HT-29 (cell line): ENCODE measurements around the gene DBNDD2. TPM values are rescaled to one million over a fixed set of nuclear protein-coding genes. Genes with fewer than 3 reads are reported as not detected.
A peak's percentile ranks its signal among the peaks of the same experiment; 100 is the strongest.

ENCODE experiments used
- DNase-seq: peaks from one replicate; pipeline ENCODE4 v3.0.0-alpha.2; 2015; ENCODE audit warnings: low spot score
- total RNA-seq: library from RNA; depleted of rRNA; stranded (reverse); fragments of >200 nt; shearing (Covaris generic); gene quantifications from 2 replicates; pipeline ENCODE4 v1.2.3, GENCODE V29; 2014; rRNA removed

Gene DBNDD2
- total RNA-seq: 66.6 and 84.8 TPM in 2 replicates

- DNase-seq: no peak
Observed at GRCh38 chr20:45407783-45408645, at the start of gene DBNDD2. Gene DBNDD2 (plus strand): TSS chr20:45408289. CDS start chr20:45408468, 179 bp downstream.

DNA sequence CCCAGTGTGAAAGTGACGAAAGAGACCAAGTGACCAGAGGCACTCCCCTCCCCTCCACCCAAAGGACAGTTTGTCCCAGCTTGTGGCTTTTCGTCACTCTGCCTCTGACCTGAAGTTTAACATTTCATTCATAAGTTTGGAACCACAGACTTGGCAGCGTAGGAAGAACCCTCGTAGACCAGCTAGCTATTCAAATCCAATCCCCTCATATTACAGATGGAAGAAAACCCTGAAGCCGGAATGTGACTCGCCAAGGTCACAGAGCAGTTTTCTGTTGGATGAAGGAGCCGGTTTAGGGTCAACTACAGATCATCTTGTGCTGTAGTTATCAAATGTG, 49.1 kb upstream of the DBNDD2 start:
- no peak for DNase-seq

DNA sequence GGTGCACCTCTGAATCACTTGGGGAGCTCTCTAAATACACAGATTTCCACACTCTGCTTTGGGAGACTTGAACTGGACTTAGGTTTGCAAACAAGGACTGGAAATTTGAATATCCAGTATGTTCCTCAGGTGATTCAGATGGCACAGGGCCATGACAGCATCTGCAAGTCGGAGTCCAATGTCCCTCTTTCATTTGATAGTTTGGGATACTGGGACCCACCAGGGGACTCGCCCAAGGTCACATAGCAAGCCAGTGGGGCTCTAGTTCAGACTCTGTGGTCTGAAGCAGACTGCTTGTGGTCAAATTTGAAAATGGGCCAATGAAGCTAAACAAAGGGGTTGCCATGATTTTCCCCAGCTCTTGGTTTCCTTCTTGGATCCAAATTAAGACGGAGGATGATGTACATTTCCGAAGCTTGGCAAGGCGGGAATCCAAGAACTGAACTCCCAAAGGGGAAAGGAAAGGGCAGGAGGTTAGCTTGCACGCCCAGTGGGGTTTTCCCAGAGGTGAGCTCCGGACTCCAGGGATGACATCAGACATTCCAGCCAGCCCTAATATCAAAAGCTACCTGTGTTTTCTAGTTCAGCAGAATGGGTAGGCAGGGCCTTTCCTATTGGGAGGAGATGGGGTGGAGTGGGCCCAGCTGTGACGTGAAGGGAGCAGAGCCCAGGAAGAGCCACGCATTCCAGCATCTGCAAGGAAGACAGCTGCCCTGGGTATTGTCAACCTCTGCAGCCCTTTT, 48.5 kb upstream of the DBNDD2 start:
- peak; percentile 80 for DNase-seq

DNA sequence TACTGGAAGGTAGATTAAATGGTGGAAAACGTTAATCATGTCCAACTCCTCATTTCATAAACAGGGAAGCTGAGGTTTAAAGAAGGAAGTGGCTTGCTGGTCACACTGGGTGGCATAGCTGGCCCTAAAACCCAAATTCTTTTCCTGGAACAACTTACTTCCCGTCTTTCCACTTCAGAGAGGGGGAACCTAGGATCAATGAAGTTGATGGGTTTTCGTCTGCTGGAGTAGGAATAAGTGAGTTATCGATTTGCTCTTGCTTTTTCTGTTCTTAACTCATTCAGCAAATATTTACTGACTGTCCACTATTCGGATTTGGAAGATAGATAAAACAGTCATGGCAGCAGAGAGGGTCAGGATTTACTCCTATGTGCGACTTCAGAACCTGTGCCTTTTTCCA, 46.3 kb upstream of the DBNDD2 start:
- DNase-seq: no peak

DNA sequence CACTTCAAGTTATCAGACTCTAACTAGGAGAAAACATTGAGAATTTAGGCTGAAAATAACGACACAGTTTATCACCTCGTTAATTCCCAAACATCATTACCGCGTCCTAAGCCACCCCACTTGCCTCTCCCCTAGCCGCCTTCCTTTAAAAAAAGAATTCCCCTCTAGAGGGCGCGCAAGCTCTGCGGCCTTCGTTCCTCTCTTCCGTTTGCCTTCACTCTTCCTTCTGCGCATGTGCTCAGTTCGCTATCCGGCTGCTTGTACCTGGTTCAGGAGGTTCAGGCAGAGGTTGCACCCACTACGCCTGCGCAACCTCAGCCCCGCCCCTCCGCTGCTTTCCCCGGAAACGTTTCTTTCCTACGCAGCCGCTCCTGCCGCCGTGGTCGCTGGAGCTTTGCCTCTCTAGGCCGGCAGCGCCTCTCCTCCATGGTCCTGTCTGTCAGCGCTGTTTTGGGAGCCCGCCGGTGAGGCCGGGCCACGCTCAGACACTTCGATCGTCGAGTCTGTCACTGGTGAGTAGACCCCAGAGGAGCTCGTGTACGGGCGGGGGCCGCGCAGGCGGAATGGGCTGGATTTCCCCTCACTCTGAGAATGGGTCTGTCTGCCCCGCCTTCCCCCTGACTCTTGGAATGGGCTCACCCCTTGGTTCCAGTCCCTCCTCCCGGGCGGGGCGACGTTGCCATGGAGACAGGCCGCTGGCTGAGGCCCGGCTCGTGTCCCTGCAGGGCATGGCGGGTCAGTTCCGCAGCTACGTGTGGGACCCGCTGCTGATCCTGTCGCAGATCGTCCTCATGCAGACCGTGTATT, 45.1 kb upstream of the DBNDD2 start, which contains the start of gene SYS1:
Gene SYS1 (plus strand): TSS at position 353 of the 807 bp plus-strand sequence. CDS start 376 bp downstream, at position 729.
- DNase-seq: peak; percentile 100

DNA sequence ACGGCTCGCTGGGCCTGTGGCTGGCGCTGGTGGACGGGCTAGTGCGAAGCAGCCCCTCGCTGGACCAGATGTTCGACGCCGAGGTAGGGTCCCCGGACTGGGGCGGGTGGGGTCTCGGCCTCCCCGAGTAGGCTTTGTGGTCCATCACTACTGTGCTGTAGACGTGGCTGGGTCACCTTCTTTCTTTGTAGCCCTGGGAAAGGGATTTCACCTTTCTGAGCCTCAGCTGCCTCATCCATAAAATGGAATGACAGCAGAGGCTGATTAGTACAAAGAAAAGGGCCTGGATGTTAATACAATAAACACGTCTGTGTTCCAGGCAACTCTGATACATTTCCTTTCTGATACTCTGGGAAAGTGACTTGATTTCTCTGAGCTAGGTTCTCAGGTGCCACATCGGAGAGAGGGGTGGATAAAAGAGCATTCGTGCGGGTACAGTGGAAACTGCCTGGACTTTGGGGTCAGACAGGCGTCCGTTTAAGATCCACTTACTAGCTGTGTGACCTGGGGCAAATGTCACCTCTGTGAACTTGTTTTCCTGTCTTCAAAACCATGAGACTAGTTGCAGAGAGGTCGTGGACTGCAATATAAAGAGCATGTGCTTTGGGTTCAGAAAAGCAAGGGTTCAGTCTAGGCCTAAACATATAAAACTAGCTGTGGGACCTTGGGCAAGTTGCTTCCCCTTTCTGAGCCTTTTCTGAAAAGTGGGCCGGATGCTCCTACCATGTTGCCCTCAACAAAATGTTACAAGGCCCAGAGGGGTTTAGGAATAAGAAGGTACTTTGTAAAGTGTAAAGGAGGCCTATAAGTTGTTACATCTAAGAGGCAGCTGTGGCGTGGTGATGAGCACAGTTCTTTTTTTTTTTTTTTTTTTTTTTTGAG, 44.2 kb upstream of the DBNDD2 start:
- no peak for DNase-seq

GRCh38 chr20:45365444-45365970, 42.6 kb upstream of the DBNDD2 start:
- DNase-seq: no peak

DNA sequence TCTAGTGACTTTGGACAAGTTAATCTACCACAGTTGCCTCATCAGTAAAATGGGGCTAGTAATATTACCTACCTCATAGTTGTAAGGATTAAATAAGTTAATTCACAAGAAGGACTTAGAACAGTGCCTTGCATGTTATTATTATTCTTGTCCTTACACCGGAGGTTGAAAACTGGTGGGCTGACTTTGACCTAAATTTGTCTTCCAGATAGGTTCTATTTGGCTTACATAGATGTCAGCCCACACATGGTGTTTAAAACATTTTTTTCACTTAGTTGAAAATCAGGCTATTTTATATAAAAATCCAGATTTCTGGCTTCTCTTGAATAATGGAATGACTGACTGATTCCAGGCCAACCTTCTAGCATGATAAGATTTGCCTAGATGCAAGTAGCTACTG, 41.9 kb upstream of the DBNDD2 start:
- DNase-seq: no peak

DNA sequence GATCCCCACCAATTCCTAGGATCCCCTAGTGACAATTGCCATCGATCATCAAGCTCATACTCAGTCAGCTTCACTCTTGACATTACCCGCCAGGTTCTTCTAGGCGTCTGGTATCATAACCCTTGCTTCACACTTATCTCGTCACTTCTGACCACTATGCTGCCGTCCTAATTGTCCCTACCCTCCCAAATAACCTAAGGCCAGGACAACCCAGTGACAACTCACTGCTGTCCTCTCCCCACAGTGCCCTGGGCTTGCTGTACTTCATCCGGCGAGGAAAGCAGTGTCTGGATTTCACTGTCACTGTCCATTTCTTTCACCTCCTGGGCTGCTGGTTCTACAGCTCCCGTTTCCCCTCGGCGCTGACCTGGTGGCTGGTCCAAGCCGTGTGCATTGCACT, 41.5 kb upstream of the DBNDD2 start:
- DNase-seq: no peak

GRCh38 chr20:45367126-45367525, 41.0 kb upstream of the DBNDD2 start:
- DNase-seq: no peak

- DNase-seq: no peak
Observed at GRCh38 chr20:45368221-45368980, 39.7 kb upstream of the DBNDD2 start.

- DNase-seq: no peak
Observed at GRCh38 chr20:45370571-45371160, 37.4 kb upstream of the DBNDD2 start.

DNA sequence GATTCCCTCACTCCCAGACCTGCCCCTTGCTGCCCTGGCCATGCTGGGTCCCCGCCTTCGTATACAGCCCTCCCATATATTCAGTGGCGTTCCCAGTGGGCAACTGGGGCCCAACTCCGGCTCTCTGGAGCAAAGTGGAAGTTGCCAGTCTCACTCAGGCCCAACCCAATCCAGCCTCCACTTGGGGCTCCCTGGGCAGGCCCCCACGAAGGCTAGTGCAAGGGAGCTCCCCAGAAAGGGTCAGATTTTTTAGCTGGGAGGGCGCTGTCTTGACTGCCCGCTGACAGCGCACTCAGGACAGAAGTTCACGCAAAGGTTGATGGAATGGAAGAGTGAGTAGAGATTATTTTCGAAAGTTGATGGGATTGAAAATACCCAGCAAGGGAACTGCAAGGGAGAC, 35.8 kb upstream of the DBNDD2 start:
- DNase-seq: no peak

GRCh38 chr20:45372646-45373352, 35.3 kb upstream of the DBNDD2 start:
- DNase-seq: no peak

DNA sequence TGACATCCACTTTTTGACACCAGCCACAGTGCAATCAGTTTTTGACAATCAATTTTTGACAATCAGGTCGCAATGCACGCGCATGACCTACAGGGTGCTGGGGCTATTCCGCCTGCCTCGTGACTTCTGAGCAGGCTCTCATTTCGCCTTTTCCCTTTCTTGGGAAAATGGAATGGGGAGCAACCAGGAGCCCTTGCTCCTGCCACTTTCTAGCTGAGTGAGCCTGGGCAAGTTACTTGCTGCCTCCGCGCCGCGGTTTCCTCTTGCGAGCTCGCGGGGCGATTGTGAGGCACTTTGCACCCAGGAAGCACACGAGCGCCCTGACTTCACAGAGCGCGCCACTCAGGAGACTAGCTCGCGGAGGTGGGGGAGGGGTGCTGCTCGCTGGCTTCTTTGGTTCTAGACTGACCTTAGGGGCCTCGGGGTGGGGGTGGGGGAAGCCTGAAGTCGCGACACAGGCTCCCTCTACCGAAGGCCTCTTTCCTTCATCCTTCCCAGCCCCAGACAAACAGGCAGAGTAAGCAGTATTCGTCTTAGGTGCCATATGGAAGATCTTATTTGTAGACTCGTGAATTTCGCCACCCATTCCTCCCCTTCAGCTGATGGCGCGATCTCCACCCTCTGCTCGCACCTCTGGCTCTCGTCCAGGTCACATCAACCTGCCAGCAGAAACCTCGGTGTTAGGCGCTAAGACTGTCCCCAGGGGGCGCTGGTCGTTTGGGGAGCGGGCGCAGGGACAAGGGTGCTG, 34.6 kb upstream of the DBNDD2 start:
- peak; percentile 100 for DNase-seq

GRCh38 chr20:45374101-45374467, 34.0 kb upstream of the DBNDD2 start:
- DNase-seq: no peak

GRCh38 chr20:45374966-45375365, 33.1 kb upstream of the DBNDD2 start:
- no peak for DNase-seq

GRCh38 chr20:45377269-45377668, 30.8 kb upstream of the DBNDD2 start:
- no peak for DNase-seq
